ENCODE measurements around the gene ZNF790. TPM values are rescaled to one million over a fixed set of nuclear protein-coding genes. Genes with fewer than 3 reads are reported as not detected.

Gene ZNF790
- total and polyA plus RNA-seq, 2 of the 13 experiments (the other 11 are each of a cell fraction or from before 2014, with no cell fraction given) = 1.3 to 5.3 TPM

DNA sequence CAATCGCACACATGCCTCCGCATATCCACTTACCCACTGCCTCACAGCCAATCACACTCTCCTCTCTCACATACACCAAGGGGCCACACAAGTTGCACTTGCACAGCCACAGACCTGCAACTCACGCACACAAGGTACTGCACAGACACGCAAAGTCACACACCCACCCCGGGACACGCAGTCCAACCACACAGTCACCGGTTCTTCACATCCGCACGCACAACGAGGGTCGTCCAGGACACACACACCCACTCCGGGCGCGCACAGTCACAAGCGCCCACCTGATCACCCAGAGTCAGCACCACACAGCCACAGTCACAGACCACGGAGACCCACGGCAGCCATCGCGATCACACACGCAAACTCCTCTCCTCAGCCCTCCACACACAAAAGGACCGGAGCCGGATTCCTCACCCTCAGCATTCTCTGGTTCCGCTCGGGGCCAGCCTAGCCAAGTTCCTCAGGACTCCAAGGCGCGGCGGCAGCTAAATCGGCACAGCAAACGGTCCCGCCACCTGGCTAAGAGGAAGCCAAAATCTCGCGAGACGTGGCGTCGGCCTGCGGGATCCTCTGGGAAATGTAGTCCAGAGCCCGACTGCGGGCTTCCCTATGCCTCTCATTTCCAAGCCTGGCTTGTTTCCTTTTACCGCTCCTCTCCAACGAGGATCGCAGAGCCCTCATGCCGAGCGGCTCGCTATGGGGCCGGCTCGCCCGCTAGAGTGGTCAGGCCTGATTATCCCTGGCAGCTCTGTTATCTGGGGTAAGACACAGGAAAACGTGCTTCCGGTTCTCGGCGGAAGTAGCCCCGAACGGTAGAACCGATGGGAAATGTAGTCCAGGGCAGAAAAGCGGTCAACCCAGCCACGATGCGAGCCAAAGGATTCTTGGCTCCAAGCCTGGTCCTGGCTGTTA, 65.6 kb downstream of the ZNF790 start, which contains the start of gene ZNF850 (continued):
- TF ChIP-seq, protein P1, sequence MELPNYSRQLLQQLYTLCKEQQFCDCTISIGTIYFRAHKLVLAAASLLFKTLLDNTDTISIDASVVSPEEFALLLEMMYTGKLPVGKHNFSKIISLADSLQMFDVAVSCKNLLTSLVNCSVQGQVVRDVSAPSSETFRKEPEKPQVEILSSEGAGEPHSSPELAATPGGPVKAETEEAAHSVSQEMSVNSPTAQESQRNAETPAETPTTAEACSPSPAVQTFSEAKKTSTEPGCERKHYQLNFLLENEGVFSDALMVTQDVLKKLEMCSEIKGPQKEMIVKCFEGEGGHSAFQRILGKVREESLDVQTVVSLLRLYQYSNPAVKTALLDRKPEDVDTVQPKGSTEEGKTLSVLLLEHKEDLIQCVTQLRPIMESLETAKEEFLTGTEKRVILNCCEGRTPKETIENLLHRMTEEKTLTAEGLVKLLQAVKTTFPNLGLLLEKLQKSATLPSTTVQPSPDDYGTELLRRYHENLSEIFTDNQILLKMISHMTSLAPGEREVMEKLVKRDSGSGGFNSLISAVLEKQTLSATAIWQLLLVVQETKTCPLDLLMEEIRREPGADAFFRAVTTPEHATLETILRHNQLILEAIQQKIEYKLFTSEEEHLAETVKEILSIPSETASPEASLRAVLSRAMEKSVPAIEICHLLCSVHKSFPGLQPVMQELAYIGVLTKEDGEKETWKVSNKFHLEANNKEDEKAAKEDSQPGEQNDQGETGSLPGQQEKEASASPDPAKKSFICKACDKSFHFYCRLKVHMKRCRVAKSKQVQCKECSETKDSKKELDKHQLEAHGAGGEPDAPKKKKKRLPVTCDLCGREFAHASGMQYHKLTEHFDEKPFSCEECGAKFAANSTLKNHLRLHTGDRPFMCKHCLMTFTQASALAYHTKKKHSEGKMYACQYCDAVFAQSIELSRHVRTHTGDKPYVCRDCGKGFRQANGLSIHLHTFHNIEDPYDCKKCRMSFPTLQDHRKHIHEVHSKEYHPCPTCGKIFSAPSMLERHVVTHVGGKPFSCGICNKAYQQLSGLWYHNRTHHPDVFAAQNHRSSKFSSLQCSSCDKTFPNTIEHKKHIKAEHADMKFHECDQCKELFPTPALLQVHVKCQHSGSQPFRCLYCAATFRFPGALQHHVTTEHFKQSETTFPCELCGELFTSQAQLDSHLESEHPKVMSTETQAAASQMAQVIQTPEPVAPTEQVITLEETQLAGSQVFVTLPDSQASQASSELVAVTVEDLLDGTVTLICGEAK (IDR thresholded peaks at IDR 0.05) = peak; percentile 71
- TF ChIP-seq, protein P1 (CRISPR knock-in tag; IDR thresholded peaks at IDR 0.05) = no peak; the same call in 1 of the 2 replicates
- no peak for TF ChIP-seq ZNF569 (CRISPR knock-in tag; IDR thresholded peaks at IDR 0.05; ENCODE audit: borderline replicate concordance)
- peak; percentile 77; the same call in 1 of the 2 replicates for TF ChIP-seq ZNF646 (CRISPR knock-in tag; IDR thresholded peaks at IDR 0.05)
- TF ChIP-seq ATF4 (CRISPR knock-in tag; IDR thresholded peaks at IDR 0.05) = no peak
- no peak for TF ChIP-seq PAWR (CRISPR knock-in tag; IDR thresholded peaks at IDR 0.05; ENCODE audit: borderline replicate concordance)
- no peak for TF ChIP-seq ZNF414 (CRISPR knock-in tag; IDR thresholded peaks at IDR 0.05)
